GM06990 (cell line): Measurements from ENCODE around the gene SLC25A26.

ENCODE experiments used
- DNase-seq: peaks from one replicate; pipeline ENCODE4 v3.0.0-alpha.2; 2011; ENCODE audit not compliant: insufficient read length; ENCODE audit errors: extremely low read depth
- H3K27me3 ChIP-seq: replicated peaks from 2 replicates; pipeline ENCODE4 v1.6.0; 2011; ENCODE audit warnings: low read length; ENCODE audit not compliant: control insufficient read depth, insufficient read depth
- H3K36me3 ChIP-seq: 2 replicates; pipeline ENCODE4 v1.5.1; 2011; ENCODE audit warnings: low read length; ENCODE audit not compliant: control insufficient read depth, insufficient read depth
- H3K4me3 ChIP-seq: replicated peaks from 2 replicates; pipeline ENCODE4 v1.5.1; 2011; ENCODE audit warnings: low read depth, mild to moderate bottlenecking, control low read depth, low read length
- TF ChIP-seq, protein P1 (sequence below): IDR thresholded peaks from 2 replicates; pipeline ENCODE4 v1.5.1; 2011; ENCODE audit warnings: low read length, control low read depth, mild to moderate bottlenecking, inconsistent platforms; ENCODE audit not compliant: insufficient read depth, poor library complexity, severe bottlenecking

SLC25A26 gene

DNA sequence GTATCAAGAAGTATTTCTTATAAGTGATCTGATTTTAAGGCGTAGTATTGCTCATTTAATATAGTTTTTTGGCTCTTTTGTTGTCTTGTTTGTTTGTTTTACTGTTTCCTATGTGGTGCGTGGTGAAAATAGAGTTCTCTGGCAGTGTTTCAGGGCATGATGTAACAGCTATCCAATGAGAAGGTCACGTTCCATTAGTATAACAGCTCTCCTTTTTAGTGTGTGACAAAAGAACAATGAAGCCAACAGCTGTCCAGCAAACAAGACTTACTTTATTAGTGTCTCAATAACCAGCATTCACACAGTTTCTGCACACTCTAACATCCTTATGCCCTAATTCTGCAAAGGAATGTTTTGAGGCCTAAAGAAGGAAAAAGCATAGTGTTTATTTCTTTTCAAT is 127.9 kb downstream of the SLC25A26 start:
- Histone ChIP-seq H3K4me3 (no peak overlapping the region), H3K36me3 (0 out of 2 replicates have a peak, but pooled peaks cover 2% of the 10 kb centered on the region), H3K27me3 (no peaks in the 10 kb centered on the region)
- TF ChIP-seq, protein P1, sequence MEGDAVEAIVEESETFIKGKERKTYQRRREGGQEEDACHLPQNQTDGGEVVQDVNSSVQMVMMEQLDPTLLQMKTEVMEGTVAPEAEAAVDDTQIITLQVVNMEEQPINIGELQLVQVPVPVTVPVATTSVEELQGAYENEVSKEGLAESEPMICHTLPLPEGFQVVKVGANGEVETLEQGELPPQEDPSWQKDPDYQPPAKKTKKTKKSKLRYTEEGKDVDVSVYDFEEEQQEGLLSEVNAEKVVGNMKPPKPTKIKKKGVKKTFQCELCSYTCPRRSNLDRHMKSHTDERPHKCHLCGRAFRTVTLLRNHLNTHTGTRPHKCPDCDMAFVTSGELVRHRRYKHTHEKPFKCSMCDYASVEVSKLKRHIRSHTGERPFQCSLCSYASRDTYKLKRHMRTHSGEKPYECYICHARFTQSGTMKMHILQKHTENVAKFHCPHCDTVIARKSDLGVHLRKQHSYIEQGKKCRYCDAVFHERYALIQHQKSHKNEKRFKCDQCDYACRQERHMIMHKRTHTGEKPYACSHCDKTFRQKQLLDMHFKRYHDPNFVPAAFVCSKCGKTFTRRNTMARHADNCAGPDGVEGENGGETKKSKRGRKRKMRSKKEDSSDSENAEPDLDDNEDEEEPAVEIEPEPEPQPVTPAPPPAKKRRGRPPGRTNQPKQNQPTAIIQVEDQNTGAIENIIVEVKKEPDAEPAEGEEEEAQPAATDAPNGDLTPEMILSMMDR, result no peak
- no peak for DNase-seq

DNA sequence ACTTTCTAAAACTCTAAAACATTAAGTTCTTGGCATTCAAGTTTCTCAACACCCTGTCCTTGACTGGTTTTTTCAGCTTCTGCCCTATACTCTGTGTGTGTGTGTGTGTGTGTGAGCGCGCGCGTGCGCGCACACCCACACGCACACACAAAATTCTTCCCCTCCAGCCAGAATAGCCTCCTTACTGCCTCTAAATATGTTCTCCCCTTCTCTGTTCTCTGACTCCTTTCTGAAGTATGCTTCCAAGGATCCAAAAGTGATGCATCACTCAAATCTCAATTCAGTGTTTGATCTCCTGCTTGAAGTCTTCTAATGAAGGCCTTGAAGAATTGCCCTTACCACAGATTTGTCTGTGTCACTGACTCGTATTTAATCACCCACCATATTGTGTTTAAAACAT is 129.8 kb downstream of the SLC25A26 start:
- Histone ChIP-seq H3K36me3 (0 out of 2 replicates have a peak, but pooled peaks cover 2% of the 10 kb centered on the region), H3K4me3 (no peak overlapping the region), H3K27me3 (no peaks in the 10 kb centered on the region)
- TF ChIP-seq, protein P1, result no peak
- no peak for DNase-seq

DNA sequence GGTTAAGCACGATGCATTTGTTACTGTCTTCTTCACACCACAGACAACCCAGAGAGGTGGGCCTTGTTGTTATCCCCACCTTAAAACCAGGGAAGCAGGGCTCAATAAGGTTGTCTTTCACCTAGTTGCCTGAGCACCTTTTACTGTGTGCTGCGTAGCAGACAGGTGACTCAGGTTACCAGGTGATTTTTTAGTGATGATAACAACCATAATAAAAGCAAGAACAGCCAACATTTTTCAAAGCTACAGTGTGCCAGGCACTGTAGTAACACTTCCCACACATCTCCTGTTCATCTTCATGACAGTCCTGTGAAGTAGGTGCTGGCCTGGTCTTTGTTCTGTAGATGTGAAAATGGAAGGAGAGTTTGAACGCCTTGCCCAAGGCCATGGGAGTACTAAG is 132.2 kb downstream of the SLC25A26 start:
- Histone ChIP-seq H3K27me3 (no peaks in the 10 kb centered on the region), H3K4me3 (no peak overlapping the region), H3K36me3 (no peaks in the 10 kb centered on the region)
- TF ChIP-seq, protein P1, result no peak
- no peak for DNase-seq

DNA sequence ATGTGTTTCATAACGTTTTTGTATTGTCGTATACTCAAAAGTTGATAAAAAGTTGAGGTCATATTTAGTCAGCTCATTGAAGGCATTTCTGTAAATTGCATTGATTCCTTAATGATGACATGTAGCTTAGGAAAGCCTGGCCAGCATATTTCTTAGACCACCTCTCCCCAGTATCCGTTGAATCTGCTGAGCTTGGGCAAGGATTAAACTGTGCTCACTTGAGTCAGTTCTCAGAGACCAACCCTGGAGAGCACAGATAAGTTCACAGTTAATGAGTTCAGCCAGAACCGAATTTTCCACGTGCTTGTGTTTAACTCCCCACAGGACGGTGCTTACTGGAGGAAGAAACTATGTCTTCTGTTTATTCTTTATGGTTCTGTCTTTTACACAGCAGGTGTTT is 132.7 kb downstream of the SLC25A26 start:
- DNase-seq, result no peak
- Histone ChIP-seq H3K27me3 (no peaks in the 10 kb centered on the region), H3K4me3 (no peak overlapping the region), H3K36me3 (no peaks in the 10 kb centered on the region)
- TF ChIP-seq, protein P1, result no peak

DNA sequence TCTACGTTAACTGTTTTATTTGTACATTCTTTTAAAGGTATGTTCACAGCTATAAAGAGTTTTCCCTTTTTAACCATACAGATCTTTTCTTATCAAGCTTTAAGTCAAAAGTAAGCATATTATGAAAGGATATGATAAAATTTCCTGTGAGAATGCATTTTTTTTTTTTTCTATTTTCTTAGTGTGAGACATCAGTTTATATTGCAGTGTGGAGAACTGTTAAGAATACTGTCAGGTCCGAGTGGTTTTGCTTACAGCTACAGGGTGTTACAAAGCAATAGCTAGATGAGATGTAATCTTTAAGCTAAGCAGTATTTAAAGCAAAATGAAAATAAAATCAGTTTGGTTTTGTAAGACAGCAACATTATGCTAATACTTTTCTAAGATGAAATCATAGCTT is 133.2 kb downstream of the SLC25A26 start:
- TF ChIP-seq, protein P1, result no peak
- H3K36me3 ChIP-seq, result no peaks in the 10 kb centered on the region
- no peak overlapping the region for H3K4me3 ChIP-seq
- no peaks in the 10 kb centered on the region for H3K27me3 ChIP-seq
- no peak for DNase-seq

DNA sequence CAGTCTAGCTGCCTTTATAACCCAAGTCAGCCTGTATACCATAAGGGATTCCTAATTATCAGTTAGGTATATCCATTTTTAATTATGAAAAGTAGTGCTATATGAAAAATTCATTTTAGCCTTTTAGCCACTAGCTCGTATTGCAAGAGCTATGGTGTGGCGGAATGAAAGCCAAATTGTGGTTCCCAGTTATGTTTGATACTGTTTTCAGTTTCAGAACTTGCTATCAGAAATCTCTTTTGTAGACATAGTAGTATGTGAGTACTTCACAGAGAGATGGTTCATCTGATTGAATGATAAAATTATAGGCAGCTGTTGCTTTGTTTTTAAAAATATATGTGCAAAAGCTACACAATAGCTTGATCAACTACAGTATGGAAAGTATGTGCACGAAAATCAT is 134.6 kb downstream of the SLC25A26 start:
- TF ChIP-seq, protein P1, result no peak

More for the DNA sequence above, 134.6 kb downstream of the SLC25A26 start:
- H3K4me3 ChIP-seq, result no peak overlapping the region
- H3K36me3 ChIP-seq, result no peaks in the 10 kb centered on the region
- H3K27me3 ChIP-seq, result no peaks in the 10 kb centered on the region
- DNase-seq, result no peak
